ENCODE data around the gene RAPGEF3. TPM values are rescaled to one million over a fixed set of nuclear protein-coding genes. Genes with fewer than 3 reads are reported as not detected.

RAPGEF3 gene
- total RNA-seq, 1 experiment from 2014 or later: 5.7 TPM

GRCh38 chr12:47778881-47779280, 20.2 kb upstream of the RAPGEF3 start:
- H3K4me3 ChIP-seq: no peak overlapping the region
- H3K27ac ChIP-seq: no peak overlapping the region
- no peak for DNase-seq
- no peaks in the 10 kb centered on the region for H3K9me2 ChIP-seq (ENCODE audit: insufficient read depth)
- peak overlapping the region; percentile 98; the same call in 1 of the 2 replicates for H3K4me2 ChIP-seq
- H3K9me3 ChIP-seq (ENCODE audit: insufficient read depth, low read depth): no peaks in the 10 kb centered on the region
- no peaks in the 10 kb centered on the region for H4K20me1 ChIP-seq (ENCODE audit: insufficient read depth)
- intact Hi-C loops (cut with micrococcal nuclease; ENCODE audit: unreplicated experiment): loop anchor here (1.0 to 2.0 kb wide), 5 partner anchors 11 to 64 kb away; no protein-coding TSS in a partner anchor
- H2AFZ ChIP-seq: no peak overlapping the region
- no peaks in the 10 kb centered on the region for H3K36me3 ChIP-seq (ENCODE audit: low read depth)
- no peaks in the 10 kb centered on the region for H3K27me3 ChIP-seq (ENCODE audit: insufficient read depth, low read depth)
- TF ChIP-seq EZH2 (IDR thresholded peaks at IDR 0.05; ENCODE audit: low read depth): no peak
- TF ChIP-seq, protein P1, sequence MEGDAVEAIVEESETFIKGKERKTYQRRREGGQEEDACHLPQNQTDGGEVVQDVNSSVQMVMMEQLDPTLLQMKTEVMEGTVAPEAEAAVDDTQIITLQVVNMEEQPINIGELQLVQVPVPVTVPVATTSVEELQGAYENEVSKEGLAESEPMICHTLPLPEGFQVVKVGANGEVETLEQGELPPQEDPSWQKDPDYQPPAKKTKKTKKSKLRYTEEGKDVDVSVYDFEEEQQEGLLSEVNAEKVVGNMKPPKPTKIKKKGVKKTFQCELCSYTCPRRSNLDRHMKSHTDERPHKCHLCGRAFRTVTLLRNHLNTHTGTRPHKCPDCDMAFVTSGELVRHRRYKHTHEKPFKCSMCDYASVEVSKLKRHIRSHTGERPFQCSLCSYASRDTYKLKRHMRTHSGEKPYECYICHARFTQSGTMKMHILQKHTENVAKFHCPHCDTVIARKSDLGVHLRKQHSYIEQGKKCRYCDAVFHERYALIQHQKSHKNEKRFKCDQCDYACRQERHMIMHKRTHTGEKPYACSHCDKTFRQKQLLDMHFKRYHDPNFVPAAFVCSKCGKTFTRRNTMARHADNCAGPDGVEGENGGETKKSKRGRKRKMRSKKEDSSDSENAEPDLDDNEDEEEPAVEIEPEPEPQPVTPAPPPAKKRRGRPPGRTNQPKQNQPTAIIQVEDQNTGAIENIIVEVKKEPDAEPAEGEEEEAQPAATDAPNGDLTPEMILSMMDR (conservative IDR thresholded peaks at IDR 0.05): no peak
- H3F3A ChIP-seq (ENCODE audit: insufficient read depth, low read depth): peaks cover 64% of the 10 kb centered on the region
- ChIA-PET POLR2A (ENCODE audit: unreplicated experiment) (no interaction called here), CTCF (interaction anchor here (0.7 to 1.9 kb wide), 4 partner anchors 35 to 45 kb away, joined by 4 to 19 read pairs (median 10); no protein-coding TSS in a partner anchor)
- H3K4me1 ChIP-seq (replicated peaks; ENCODE audit: insufficient read depth): peaks cover 67% of the 10 kb centered on the region
- H3K79me2 ChIP-seq (ENCODE audit: low read depth): peaks cover 34% of the 10 kb centered on the region
- BruUV-seq (replicated peaks): no TSS peak

DNA sequence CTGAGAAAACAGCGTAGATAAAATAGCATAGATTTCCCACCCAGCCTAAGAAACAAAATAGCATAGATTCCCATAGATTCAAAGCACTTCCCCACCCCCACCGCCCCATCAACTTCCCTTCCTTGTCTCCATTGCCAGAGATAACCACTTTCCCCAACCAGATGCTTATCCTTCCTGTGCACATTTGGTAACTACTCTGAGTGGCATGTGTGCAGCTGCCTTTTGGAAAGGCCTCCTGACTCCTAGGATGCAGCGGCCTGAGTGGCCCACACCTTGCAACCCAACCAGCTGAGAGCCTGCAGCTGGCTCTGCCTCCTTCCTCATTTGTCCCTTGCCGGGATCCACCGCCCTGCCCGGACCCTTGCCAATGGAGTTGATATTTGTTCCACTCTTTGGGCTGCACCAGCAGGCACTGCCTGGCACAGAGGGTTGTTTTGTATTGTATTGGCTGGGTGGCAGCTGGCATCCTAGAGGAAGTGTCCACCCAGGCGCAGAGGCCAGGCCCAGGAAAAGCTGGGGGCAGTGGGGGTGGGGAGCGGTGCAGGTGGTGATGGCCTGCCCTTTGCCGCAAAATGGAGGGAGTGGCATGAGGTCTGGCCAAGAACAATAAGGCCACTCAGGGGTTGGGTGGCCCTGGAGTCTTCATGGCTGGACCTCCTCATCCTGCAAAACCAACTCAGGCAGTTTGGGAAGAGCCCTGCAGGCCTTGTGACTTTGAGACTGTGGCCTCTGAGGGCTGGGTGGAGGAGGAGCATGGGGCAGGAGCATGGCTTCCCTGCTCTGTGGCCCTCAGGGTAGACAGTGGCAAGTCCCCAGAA, 19.3 kb upstream of the RAPGEF3 start:
- Histone ChIP-seq H3K27ac (no peak overlapping the region), H3K4me2 (peak overlapping the region; percentile 98; the same call in 1 of the 2 replicates), H3F3A (ENCODE audit: insufficient read depth, low read depth) (peaks cover 58% of the 10 kb centered on the region), H3K79me2 (ENCODE audit: low read depth) (peaks cover 38% of the 10 kb centered on the region), H4K20me1 (ENCODE audit: insufficient read depth) (no peaks in the 10 kb centered on the region), H3K27me3 (ENCODE audit: insufficient read depth, low read depth) (no peaks in the 10 kb centered on the region), H2AFZ (no peak overlapping the region), H3K9me3 (ENCODE audit: insufficient read depth, low read depth) (no peaks in the 10 kb centered on the region), H3K4me3 (no peak overlapping the region), H3K36me3 (ENCODE audit: low read depth) (no peaks in the 10 kb centered on the region), H3K9me2 (ENCODE audit: insufficient read depth) (no peaks in the 10 kb centered on the region), H3K4me1 (replicated peaks; ENCODE audit: insufficient read depth) (peaks cover 67% of the 10 kb centered on the region)
- intact Hi-C loops (cut with micrococcal nuclease; ENCODE audit: unreplicated experiment): loop anchor here (1.0 to 2.0 kb wide), 4 partner anchors 10 to 59 kb away; no protein-coding TSS in a partner anchor
- CTCF ChIA-PET: interaction anchor here (0.7 to 1.9 kb wide), 4 partner anchors 15 to 45 kb away, joined by 4 to 19 read pairs (median 8); no protein-coding TSS in a partner anchor
- POLR2A ChIA-PET (ENCODE audit: unreplicated experiment): interaction anchor here (0.5 to 1.5 kb wide), 5 partner anchors 9 to 1180 kb away, joined by 3 to 9 read pairs (median 4); partner anchors contain the start of gene ARF3
- TF ChIP-seq, protein P1 (conservative IDR thresholded peaks at IDR 0.05): no peak
- no peak for TF ChIP-seq EZH2 (IDR thresholded peaks at IDR 0.05; ENCODE audit: low read depth)
- peak; percentile 42 to 86 for DNase-seq
- BruUV-seq (replicated peaks): no TSS peak

DNA sequence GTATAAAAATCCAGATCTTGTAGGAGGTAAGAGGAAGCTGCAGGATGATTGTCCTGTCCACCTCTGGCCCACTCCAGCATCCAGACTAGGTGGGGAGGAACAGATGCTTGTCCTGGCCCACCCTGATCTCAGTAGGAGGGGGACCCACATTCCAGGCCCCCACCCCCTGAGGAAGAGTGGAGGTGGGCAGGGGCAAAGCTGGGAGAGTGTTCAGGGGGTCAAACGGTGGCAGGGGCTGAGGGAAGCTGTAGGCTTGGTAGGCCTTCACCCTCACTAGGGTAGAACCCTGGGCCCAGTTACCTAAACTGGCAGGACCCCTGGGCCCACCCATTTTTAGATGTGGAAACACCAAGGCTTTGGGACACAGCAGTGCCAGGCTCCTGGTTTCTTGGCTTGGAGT, 18.5 kb upstream of the RAPGEF3 start:
- BruUV-seq (replicated peaks): no TSS peak
- Histone ChIP-seq H3K27me3 (ENCODE audit: insufficient read depth, low read depth) (no peaks in the 10 kb centered on the region), H3K4me1 (replicated peaks; ENCODE audit: insufficient read depth) (peaks cover 61% of the 10 kb centered on the region), H3K4me3 (no peak overlapping the region), H3K4me2 (peak overlapping the region; percentile 98; the same call in 1 of the 2 replicates), H4K20me1 (ENCODE audit: insufficient read depth) (no peaks in the 10 kb centered on the region), H3K36me3 (ENCODE audit: low read depth) (no peaks in the 10 kb centered on the region), H3K79me2 (ENCODE audit: low read depth) (peaks cover 38% of the 10 kb centered on the region), H2AFZ (no peak overlapping the region), H3F3A (ENCODE audit: insufficient read depth, low read depth) (peaks cover 53% of the 10 kb centered on the region), H3K9me3 (ENCODE audit: insufficient read depth, low read depth) (no peaks in the 10 kb centered on the region), H3K27ac (peak overlapping the region; percentile 39), H3K9me2 (ENCODE audit: insufficient read depth) (no peaks in the 10 kb centered on the region)
- ChIA-PET CTCF (interaction anchor here (1.2 to 1.9 kb wide), 4 partner anchors 14 to 59 kb away, joined by 5 to 19 read pairs (median 8); no protein-coding TSS in a partner anchor), POLR2A (ENCODE audit: unreplicated experiment) (interaction anchor here (0.6 to 1.5 kb wide), 3 partner anchors 8 to 58 kb away, joined by 3 to 9 read pairs (median 4); no protein-coding TSS in a partner anchor)
- TF ChIP-seq EZH2 (IDR thresholded peaks at IDR 0.05; ENCODE audit: low read depth): no peak
- TF ChIP-seq, protein P1 (conservative IDR thresholded peaks at IDR 0.05): no peak
- DNase-seq: no peak
- intact Hi-C loops (cut with micrococcal nuclease; ENCODE audit: unreplicated experiment): no loop called here

All from PC-9 (cell line).